ENCODE data around the gene VPS8.

VPS8 gene

DNA sequence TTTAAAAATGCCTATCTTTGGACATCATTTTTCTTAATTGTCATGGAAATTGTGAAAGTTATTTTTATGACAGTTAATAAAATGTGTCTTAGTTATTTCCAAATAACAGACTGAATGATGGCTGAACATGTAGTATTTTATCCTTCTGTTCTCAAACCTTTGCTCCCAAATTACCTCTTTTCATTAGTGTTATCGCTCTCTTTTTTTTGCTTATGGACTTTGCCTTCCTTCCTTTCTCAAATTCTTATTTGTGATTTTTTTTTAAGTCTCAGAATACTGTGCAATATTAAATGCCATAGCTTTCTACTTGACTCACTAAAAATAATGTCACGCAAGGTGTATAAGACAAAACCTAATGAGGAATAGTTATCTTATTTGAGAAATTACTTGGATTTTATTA is 107.7 kb downstream of the VPS8 start:
- no peak for ATAC-seq
- TF ChIP-seq, protein P1, sequence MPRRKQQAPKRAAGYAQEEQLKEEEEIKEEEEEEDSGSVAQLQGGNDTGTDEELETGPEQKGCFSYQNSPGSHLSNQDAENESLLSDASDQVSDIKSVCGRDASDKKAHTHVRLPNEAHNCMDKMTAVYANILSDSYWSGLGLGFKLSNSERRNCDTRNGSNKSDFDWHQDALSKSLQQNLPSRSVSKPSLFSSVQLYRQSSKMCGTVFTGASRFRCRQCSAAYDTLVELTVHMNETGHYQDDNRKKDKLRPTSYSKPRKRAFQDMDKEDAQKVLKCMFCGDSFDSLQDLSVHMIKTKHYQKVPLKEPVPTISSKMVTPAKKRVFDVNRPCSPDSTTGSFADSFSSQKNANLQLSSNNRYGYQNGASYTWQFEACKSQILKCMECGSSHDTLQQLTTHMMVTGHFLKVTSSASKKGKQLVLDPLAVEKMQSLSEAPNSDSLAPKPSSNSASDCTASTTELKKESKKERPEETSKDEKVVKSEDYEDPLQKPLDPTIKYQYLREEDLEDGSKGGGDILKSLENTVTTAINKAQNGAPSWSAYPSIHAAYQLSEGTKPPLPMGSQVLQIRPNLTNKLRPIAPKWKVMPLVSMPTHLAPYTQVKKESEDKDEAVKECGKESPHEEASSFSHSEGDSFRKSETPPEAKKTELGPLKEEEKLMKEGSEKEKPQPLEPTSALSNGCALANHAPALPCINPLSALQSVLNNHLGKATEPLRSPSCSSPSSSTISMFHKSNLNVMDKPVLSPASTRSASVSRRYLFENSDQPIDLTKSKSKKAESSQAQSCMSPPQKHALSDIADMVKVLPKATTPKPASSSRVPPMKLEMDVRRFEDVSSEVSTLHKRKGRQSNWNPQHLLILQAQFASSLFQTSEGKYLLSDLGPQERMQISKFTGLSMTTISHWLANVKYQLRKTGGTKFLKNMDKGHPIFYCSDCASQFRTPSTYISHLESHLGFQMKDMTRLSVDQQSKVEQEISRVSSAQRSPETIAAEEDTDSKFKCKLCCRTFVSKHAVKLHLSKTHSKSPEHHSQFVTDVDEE (CRISPR knock-in tag; IDR thresholded peaks at IDR 0.05), result no peak
- TF ChIP-seq, protein P2, sequence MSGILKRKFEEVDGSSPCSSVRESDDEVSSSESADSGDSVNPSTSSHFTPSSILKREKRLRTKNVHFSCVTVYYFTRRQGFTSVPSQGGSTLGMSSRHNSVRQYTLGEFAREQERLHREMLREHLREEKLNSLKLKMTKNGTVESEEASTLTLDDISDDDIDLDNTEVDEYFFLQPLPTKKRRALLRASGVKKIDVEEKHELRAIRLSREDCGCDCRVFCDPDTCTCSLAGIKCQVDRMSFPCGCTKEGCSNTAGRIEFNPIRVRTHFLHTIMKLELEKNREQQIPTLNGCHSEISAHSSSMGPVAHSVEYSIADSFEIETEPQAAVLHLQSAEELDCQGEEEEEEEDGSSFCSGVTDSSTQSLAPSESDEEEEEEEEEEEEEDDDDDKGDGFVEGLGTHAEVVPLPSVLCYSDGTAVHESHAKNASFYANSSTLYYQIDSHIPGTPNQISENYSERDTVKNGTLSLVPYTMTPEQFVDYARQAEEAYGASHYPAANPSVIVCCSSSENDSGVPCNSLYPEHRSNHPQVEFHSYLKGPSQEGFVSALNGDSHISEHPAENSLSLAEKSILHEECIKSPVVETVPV (CRISPR knock-in tag; IDR thresholded peaks at IDR 0.05), result no peak
- TF ChIP-seq ZFP3 (CRISPR knock-in tag; IDR thresholded peaks at IDR 0.05) (no peak), ARNTL (CRISPR knock-in tag; IDR thresholded peaks at IDR 0.05; ENCODE audit: borderline replicate concordance, low read depth) (no peak), ZNF70 (CRISPR knock-in tag; IDR thresholded peaks at IDR 0.05) (no peak), TCF4 (CRISPR knock-in tag; IDR thresholded peaks at IDR 0.05; ENCODE audit: borderline replicate concordance) (no peak), ISL1 (CRISPR knock-in tag; IDR thresholded peaks at IDR 0.05) (no peak), ZNF8 (CRISPR knock-in tag; IDR thresholded peaks at IDR 0.05) (no peak), ZC3H10 (CRISPR knock-in tag; IDR thresholded peaks at IDR 0.05) (no peak), SNAI2 (CRISPR knock-in tag; IDR thresholded peaks at IDR 0.05) (no peak), ESRRG (CRISPR knock-in tag; IDR thresholded peaks at IDR 0.05) (no peak)
- TF ChIP-seq, protein P3, sequence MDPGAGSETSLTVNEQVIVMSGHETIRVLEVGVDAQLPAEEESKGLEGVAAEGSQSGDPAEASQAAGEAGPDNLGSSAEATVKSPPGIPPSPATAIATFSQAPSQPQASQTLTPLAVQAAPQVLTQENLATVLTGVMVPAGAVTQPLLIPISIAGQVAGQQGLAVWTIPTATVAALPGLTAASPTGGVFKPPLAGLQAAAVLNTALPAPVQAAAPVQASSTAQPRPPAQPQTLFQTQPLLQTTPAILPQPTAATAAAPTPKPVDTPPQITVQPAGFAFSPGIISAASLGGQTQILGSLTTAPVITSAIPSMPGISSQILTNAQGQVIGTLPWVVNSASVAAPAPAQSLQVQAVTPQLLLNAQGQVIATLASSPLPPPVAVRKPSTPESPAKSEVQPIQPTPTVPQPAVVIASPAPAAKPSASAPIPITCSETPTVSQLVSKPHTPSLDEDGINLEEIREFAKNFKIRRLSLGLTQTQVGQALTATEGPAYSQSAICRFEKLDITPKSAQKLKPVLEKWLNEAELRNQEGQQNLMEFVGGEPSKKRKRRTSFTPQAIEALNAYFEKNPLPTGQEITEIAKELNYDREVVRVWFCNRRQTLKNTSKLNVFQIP (CRISPR knock-in tag; IDR thresholded peaks at IDR 0.05; ENCODE audit: borderline replicate concordance, low read depth), result no peak
- TF ChIP-seq, protein P4, sequence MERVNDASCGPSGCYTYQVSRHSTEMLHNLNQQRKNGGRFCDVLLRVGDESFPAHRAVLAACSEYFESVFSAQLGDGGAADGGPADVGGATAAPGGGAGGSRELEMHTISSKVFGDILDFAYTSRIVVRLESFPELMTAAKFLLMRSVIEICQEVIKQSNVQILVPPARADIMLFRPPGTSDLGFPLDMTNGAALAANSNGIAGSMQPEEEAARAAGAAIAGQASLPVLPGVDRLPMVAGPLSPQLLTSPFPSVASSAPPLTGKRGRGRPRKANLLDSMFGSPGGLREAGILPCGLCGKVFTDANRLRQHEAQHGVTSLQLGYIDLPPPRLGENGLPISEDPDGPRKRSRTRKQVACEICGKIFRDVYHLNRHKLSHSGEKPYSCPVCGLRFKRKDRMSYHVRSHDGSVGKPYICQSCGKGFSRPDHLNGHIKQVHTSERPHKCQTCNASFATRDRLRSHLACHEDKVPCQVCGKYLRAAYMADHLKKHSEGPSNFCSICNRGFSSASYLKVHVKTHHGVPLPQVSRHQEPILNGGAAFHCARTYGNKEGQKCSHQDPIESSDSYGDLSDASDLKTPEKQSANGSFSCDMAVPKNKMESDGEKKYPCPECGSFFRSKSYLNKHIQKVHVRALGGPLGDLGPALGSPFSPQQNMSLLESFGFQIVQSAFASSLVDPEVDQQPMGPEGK (CRISPR knock-in tag; IDR thresholded peaks at IDR 0.05; ENCODE audit: borderline replicate concordance), result no peak

DNA sequence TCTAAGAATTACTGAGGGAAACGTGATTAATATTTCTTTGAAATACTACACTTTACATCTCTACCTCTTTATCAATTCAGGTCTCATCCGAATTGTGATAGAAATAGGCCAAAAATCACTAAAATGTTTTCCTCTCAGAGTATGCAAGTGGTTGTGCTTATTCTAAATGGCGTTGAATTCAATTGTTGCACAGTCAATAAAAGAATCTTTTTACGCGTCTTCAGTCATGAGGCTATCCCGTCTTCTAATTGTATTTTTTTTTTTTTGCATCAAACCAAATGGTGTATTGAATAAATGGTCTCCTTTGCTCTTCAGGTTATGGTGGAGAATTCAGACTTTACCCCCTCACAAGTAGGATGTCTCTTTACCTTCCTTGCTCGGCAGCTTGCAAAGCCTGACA is 112.6 kb downstream of the VPS8 start:
- ATAC-seq, result no peak
- TF ChIP-seq CSDC2 (CRISPR knock-in tag; IDR thresholded peaks at IDR 0.05) (no peak), ZNF565 (CRISPR knock-in tag; conservative IDR thresholded peaks at IDR 0.05; ENCODE audit: low read depth) (no peak), GLIS3 (CRISPR knock-in tag; IDR thresholded peaks at IDR 0.05) (no peak), BACH2 (CRISPR knock-in tag; IDR thresholded peaks at IDR 0.05; ENCODE audit: borderline replicate concordance) (no peak), ZFP3 (CRISPR knock-in tag; IDR thresholded peaks at IDR 0.05) (no peak), TCF4 (CRISPR knock-in tag; IDR thresholded peaks at IDR 0.05; ENCODE audit: borderline replicate concordance) (no peak), ZNF70 (CRISPR knock-in tag; IDR thresholded peaks at IDR 0.05) (no peak), RARB (CRISPR knock-in tag; IDR thresholded peaks at IDR 0.05) (no peak), ESRRG (CRISPR knock-in tag; IDR thresholded peaks at IDR 0.05) (no peak), TOX (CRISPR knock-in tag; IDR thresholded peaks at IDR 0.05; ENCODE audit: borderline replicate concordance) (no peak)
- TF ChIP-seq, protein P4 (CRISPR knock-in tag; IDR thresholded peaks at IDR 0.05; ENCODE audit: borderline replicate concordance), result no peak
- TF ChIP-seq, protein P1 (CRISPR knock-in tag; IDR thresholded peaks at IDR 0.05), result no peak
- TF ChIP-seq, protein P3 (CRISPR knock-in tag; IDR thresholded peaks at IDR 0.05; ENCODE audit: borderline replicate concordance, low read depth), result no peak
- TF ChIP-seq, protein P2 (CRISPR knock-in tag; IDR thresholded peaks at IDR 0.05), result no peak
